GM21447 (cell line): Measurements from ENCODE around the gene HAUS8.
"Not testable (repeated sequence)": the region's sequence is repeated elsewhere in the genome, so short reads cannot be mapped to it uniquely, and the experiment has no call there.

Source experiments
- ATAC-seq: cut with Tn5 transposase; IDR thresholded peaks from one replicate; pipeline ENCODE4 v1.9.1; 2021; ENCODE audit not compliant: unreplicated experiment

Gene HAUS8

GRCh38 chr19:17103177-17103576 is 27.9 kb upstream of the HAUS8 start:
- ATAC-seq, result no peak

GRCh38 chr19:17101686-17102628 is 26.7 kb upstream of the HAUS8 start:
- ATAC-seq, result no peak

GRCh38 chr19:17098326-17098725 is 23.1 kb upstream of the HAUS8 start:
- no peak for ATAC-seq

- no peak for ATAC-seq
Observed at GRCh38 chr19:17097593-17098126, 22.4 kb upstream of the HAUS8 start.

- no peak for ATAC-seq
Observed at GRCh38 chr19:17095141-17095919, 20.1 kb upstream of the HAUS8 start.

- not testable (repeated sequence) for ATAC-seq
Observed at GRCh38 chr19:17094694-17095093, 19.4 kb upstream of the HAUS8 start.

GRCh38 chr19:17092696-17093095 is 17.4 kb upstream of the HAUS8 start:
- ATAC-seq, result no peak

- ATAC-seq, result no peak
Observed at GRCh38 chr19:17091758-17092333, 16.6 kb upstream of the HAUS8 start.

GRCh38 chr19:17090583-17090982 is 15.3 kb upstream of the HAUS8 start:
- ATAC-seq, result no peak

- ATAC-seq, result no peak
Observed at GRCh38 chr19:17088552-17088951, 13.3 kb upstream of the HAUS8 start.

- ATAC-seq, result no peak
Observed at GRCh38 chr19:17086834-17087233, 11.6 kb upstream of the HAUS8 start.

- no peak for ATAC-seq
Observed at GRCh38 chr19:17086120-17086519, 10.9 kb upstream of the HAUS8 start.

- ATAC-seq, result no peak
Observed at GRCh38 chr19:17081672-17082630, 6.7 kb upstream of the HAUS8 start.

- ATAC-seq, result no peak
Observed at GRCh38 chr19:17080440-17080801, 5.2 kb upstream of the HAUS8 start.

- ATAC-seq, result no peak
Observed at GRCh38 chr19:17079710-17080439, 4.6 kb upstream of the HAUS8 start.

GRCh38 chr19:17078920-17079709 is 3.9 kb upstream of the HAUS8 start:
- no peak for ATAC-seq

GRCh38 chr19:17078036-17078919 is 3.0 kb upstream of the HAUS8 start:
- no peak for ATAC-seq
